T-helper 2 cell (primary cell): ENCODE measurements around the gene ZNF425.
A peak's percentile ranks its signal among the peaks of the same experiment; 100 is the strongest.
"Not testable (repeated sequence)": the region's sequence is repeated elsewhere in the genome, so short reads cannot be mapped to it uniquely, and the experiment has no call there.

Source experiments
- DNase-seq, 5 experiments: peaks; one replicate each; pipeline versions ENCODE4 v3.0.0 to v3.0.0-alpha.2; 2012 to 2022

Gene ZNF425

DNA sequence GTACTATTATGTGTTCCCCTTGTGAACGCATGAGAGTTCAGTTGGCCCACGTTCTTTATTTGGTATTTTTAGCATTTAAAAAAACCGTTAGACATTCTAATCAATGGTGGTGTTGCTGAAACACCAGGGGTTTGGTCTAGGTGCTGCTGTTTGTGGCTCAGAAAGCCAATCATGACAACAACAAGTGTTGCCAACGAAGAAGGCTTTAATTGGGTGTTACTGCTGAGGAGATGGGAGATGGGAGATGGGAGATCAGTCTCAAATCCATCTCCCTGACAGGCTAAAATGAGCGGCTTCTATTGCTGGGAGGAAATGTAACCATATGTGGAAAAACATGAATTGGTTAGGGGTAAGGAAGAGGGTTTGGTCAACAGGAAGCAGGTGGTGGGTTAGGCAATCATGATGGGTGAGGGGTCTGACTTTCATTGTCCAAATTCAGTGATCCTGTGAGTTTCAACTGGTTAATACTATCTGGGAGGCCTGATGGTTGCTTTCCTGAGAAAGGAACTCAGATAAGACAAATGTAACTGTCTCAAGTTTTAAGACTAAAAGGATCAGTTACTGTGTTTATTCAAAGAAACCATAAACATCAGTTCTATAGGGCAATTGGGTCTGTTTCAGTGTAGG is 4.6 kb upstream of the ZNF425 start:
- DNase-seq, result no peak

DNA sequence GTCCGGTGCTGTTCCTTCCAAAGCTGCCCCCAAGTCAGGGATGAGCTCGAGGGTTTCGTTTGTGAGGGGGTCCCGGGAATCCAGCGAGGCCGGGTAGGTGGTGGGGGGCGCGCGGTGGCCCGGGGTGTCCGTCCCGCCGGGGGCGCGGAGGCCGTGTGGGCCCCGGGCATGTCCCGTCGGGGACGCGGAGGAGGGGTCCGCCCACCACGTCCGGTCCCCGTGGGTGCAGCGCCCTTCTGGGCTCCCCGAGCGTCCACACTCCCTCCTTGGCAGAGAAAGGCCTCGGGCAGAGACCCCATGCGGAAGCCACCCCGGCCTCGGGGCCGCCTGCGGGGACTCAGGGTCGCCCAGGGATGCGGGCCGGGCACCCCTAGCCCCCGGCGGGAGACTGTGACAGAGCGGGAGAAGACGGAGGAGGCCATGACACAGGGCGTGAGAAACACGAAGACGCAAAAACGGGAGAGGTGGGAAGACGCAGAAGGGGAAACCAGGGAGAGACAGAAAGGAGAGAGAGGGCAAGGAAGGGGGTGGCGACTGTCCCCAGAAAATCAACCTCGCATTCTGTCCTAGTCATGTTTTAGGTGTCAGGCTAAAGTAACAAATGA is 640 bp upstream of the ZNF425 start:
- DNase-seq, result peak; percentile 26 to 81 (median 43)

GRCh38 chr7:149125189-149125862 is 798 bp downstream of the ZNF425 start:
- DNase-seq, result no peak

GRCh38 chr7:149109969-149110368 is 16.2 kb downstream of the ZNF425 start:
- DNase-seq, result no peak

DNA sequence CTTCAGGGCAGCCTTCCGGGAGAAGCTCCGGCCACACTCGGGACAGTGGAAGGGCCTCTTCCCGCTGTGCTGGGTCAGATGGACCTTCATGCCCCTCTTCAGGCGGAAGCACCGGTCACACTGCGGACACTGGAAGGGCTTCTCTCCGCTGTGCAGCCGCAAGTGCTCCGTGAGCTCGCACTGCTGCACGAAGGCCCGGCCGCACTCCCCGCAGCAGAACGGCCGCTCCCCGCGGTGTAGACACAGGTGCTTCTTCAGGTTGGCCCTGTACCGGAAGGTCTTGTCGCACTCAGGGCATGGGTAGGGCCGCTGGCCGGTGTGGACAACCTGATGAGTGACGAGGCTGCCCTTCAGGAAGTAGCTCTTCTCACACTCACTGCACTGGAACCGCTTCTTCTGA is 21.4 kb downstream of the ZNF425 start:
- no peak for DNase-seq

DNA sequence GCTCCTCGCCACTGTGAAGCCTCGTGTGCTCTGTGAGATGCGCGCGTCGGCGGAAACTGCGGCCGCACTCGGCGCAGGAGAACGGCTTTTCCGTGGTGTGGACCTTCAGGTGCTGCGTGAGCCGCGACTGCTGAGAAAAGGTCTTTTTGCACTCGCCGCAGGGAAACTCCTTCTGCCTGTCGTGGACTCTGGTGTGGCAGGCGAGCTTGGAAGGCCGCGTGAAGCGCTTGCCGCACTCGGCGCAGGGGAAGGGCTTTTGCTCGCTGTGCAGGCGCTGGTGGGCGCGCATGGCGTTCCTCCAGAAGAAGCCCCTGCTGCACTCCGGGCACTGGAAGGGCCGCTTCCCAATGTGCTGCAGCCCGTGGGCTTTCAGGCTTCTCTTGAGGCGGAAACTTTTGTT is 21.9 kb downstream of the ZNF425 start:
- no peak for DNase-seq

- DNase-seq, result no peak
Measured at GRCh38 chr7:149103424-149103823, 22.7 kb downstream of the ZNF425 start.

DNA sequence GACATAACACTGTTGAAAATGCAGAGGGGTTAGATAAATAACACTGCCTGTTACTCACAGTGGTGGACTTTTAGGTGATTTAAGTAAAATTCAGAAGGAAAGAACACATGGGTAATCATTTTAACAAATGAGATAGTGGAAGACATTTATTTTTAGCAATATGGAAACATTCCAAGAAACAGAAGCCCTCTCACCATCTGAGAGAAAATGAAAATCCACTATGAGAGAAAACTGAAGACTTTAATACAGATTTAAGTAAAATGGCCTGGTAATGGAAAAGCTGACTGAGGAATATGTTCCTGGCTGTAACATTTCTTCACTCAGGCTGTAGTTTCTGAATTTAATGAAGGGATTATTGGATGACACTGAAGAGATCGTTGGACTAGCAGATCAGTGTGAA is 23.5 kb downstream of the ZNF425 start:
- no peak for DNase-seq

DNA sequence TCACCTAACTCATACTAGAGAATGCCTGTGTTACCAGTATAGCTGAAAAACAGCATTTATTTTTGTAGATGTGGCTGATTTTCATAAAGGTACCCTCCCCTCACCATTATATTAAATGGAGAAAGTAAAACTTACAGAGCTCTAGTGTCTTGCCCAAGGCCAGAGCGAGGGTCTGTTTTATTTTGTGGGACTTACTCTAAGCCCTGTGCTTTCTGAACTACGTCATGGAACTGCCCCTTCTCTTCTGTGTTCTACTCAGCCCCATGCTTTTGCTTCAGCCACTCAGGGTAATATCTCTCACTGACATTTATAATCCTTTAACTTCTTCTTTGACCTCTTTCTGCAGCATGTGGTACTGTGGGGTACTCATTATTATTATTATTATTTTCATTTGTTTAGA is 25.3 kb downstream of the ZNF425 start:
- DNase-seq, result no peak

DNA sequence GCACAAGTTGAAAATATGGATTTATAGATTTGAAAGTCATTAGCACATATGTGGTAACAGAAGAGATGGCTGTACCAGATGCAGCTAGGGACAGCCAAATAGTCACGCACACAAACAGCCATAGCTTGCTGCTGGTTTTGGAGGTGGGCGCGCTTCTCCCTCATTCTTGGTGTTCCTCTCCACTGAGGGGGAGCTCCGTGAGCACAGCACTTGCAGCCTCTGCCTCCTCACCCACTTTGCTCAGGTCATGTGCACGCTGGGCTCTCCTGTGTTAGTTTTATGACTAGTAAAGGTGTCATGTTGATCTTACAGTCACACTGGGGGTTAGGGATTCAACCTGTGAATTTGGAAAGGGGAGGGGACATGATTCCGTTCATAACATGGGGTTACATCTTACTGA is 27.1 kb downstream of the ZNF425 start:
- DNase-seq, result no peak

- no peak for DNase-seq
Measured at GRCh38 chr7:149097088-149097487, 29.0 kb downstream of the ZNF425 start.

GRCh38 chr7:149093228-149093627 is 32.9 kb downstream of the ZNF425 start:
- DNase-seq, result no peak

- not testable (repeated sequence) for DNase-seq
Measured at GRCh38 chr7:149092244-149092643, 33.9 kb downstream of the ZNF425 start.

DNA sequence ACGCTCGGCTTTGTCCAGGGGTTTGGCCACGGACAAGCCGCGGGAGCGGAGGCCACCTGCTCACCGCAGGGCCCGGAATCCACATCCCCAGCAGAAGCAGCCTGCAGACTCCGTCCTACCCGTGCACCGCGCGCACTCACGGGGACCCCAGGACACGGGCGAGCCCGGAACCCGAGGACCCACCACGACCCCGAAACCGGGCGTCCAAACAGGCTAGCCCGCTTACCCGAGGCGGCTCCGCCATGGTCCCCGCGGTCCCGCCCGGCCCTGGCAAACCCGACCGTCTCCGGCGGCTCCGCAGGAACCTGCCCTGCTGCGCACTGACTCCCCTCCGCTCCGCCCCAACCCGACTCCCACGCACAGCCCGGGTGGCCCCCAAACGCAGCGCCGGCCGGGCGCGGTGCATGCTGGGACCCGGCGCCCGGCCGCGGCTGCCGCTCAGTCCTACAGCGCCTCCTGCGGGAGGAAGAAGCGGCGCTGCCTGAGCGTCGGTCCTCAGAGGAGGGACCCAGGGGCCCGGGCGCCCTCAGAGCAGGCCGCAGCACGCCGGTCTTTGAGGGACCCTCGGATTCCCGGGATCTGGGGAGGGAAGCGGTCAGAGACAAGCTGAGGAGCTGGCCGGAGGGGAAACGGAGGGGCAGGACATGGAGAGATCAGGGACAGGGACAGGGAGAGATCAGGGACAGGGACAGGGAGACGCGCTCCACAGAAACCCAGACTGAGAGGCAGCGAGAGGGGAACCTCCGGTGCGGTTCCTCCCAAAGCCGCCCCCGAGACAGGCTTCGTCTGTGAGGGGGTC is 35.5 kb downstream of the ZNF425 start, which contains the start of gene ZNF786:
ZNF786 (minus strand) TSS at position 322 of the 799 bp plus-strand sequence; CDS start at position 244, 78 bp downstream.
- peak; percentile 84 to 95 (median 89) for DNase-seq

DNA sequence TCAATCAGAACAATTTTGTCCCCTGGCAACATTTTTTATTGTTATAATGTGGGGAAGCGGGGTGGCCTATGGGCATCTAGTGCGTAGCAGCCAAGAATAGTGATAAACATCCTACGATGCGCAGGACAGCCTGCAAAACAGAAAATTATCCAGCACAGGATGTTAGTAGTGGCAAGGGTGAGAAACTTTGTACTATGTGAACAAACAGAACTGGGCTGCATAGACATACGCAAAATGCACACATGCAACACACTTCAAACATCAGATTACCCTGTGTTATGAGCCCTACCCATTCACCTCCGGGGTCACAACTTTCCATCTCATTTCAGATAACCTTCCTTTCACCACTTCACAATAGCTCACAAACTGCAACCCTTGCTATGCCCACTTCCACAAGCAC is 38.7 kb downstream of the ZNF425 start:
- DNase-seq, result peak in 1 of 5 experiments; percentile 17

GRCh38 chr7:149085866-149086265 is 40.3 kb downstream of the ZNF425 start:
- no peak for DNase-seq

DNA sequence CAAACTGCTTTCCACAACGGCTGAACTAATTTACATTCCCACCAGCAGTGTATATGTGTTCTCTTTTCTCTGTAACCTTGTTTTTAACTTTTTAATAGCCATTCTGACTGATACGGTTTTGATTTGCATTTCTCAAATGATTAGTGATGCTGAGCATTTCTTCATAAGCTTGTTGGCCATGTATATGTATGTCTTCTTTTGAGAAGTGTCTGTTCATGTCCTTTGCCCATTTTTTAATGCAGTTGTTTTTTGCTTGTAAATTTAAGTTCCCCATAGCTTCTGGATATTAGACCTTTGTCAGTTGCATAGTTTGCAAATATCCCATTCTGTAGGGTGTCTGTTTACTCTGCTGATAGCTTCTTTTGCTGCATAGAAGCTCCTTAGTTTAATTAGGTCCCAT is 41.7 kb downstream of the ZNF425 start:
- DNase-seq, result no peak

- no peak for DNase-seq
Measured at GRCh38 chr7:149081914-149082313, 44.2 kb downstream of the ZNF425 start.

DNA sequence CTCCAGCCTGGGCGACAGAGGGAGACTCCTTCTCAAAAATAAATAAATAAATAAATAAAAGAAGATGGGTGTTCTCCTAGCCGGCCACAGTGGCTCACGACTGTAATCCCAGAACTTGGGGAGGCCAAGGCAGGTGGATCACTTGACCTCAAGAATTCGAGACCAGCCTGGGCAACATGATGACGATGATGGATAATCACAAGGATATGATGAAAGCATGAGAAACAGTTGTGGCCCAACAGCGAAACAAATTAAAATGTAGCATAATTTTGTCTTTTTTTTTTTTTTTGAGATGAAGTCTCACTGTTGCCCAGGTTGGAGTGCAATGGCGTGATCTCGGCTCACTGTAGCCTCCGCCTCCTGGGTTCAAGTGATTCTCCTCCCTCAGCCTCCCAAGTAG is 48.5 kb downstream of the ZNF425 start:
- DNase-seq, result no peak

GRCh38 chr7:149075286-149075685 is 50.8 kb downstream of the ZNF425 start:
- DNase-seq, result no peak

DNA sequence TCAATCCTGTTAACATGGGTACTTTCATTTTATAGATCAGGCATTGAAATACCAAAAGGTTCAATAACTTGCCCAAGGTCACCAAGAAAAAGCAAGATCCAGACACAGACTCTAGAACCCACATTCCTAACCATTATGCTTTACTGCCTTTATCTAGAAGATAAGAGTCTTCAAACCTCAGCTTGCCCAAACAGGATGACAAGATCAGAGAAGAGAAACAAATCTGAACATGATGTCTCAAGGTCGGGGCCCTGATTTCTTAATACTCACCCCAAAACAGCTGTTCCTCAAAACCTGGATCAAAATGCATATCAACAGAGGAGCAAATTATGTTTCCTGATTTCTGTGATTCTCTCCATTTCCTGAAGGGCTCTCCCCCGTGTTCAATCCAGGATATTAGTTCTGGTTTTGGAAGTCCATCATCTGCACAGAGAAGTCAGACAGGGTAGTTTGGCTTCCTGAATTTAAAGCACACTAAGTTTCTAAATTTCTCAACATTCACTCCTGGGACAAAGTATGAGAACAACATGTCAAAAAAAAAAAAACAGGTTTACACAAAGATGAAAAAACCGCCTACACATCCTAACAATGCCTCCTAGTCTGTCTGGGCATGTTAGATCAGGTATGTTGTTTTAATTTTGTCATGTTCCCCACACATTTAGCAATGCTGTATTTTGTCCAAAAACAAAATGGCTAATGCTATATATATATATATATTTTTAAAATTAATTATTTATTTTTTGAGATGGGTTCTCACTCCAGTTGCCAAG is 51.8 kb downstream of the ZNF425 start:
- DNase-seq, result peak in 1 of 5 experiments; percentile 43

DNA sequence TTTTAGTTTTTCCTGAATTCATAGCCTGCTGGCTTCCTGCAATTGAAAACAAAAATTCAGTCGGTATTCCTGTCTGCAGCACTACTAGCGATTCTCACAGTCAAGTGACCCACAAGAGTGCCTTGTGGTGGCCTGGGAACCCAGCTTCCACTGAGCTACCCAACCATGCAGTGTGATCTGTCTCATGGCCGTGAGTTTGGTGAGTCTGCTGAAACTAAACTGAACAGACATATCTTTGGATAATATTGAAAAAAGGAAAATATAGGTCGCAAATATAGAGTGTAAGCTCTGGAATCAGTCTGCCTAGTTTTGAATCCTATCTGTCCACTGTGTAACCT is 53.7 kb downstream of the ZNF425 start:
- no peak for DNase-seq
